22Rv1 (cell line): ENCODE results near the gene DEFB132.

Experiments
- CTCF ChIP-seq: fragments of 450-650 bp; IDR thresholded peaks from 2 replicates; pipeline ENCODE4 v1.5.1; 2017; ENCODE audit warnings: mild to moderate bottlenecking
- ZFX ChIP-seq: fragments of 450-650 bp; IDR thresholded peaks from 2 replicates; pipeline ENCODE4 v1.6.1; 2017; ENCODE audit warnings: antibody characterized with exemption, borderline replicate concordance

GRCh38 chr20:227439-228105, 30.0 kb upstream of the DEFB132 start:
- TF ChIP-seq CTCF (no peak), ZFX (no peak)
